GM19397 (cell line): ENCODE data around the gene SLC22A4.

Experiments used
- ATAC-seq: cut with Tn5 transposase; IDR thresholded peaks from one replicate; pipeline ENCODE4 v1.9.1; 2021; ENCODE audit warnings: mild to moderate bottlenecking, moderate library complexity; ENCODE audit not compliant: unreplicated experiment

Gene SLC22A4

GRCh38 chr5:132261881-132262845 lies 32.0 kb upstream of the SLC22A4 start:
- no peak for ATAC-seq

DNA sequence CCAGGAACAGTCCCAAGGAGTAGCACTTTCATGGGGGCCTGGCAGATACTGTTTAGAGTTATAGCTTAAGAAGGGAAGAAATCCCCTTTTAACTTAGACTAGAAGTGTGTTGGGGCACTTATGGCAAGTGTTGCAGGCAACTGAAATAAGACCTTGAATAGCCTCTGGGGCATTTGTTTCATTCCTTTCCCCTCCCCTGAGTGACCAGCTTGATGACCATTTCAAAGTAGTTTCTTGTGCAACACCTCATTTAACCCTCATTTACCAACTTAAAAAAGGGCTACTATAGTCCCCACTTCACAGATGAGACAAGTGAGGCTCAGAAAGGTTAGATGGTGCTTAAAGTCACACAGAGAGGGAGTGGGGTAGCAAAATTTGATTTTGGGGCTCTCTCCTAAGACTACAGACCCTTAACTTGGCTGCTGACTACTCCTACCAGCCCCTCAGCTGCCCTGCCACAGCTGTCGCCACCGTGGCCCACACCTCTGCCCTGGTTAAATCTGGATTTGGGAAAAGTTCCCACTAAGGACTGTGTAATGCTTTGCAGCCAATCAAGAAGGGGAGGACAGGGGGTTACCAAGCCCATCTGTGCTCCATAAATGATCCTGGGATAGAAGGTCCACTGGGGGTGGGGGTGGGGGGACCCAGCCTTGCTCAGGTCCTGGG lies 31.2 kb upstream of the SLC22A4 start:
- no peak for ATAC-seq

- no peak for ATAC-seq
Measured at GRCh38 chr5:132263548-132264261, 30.5 kb upstream of the SLC22A4 start.

DNA sequence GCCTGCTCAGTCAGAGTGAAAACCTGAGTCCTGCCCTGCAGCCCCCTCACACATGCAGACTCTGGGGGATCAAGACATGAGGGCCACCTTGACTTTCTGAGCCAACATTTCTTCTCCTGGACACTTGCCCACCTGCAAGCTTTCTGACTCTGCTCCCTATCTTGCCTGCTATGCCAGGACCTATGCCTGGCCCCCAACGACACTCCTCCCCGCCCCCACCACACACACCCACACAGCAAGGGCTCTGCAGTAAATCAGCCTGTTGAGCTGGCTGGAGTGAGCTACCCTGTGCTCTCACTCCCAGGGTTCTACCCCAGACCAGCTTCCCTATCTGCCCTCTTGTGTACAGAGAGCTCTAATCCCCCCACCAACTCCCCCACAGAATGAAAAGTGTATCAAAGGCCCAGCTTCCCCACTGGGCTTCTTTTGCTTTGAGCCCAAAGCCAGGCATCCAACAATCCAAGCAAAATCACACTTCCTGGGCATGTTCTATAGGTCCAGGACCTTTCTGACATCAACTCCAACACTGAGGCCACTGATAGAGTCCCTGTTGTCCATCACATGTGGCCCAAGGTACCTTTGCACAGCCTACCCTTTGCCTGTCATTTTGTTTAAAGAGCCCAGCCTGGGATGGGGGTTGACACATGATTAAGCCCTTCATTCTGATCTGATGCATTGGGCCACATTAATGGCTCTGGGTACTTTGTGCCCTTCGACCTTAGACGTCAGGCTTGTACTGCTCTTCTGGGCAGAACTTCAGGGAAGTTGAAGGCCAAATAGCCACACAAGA lies 29.5 kb upstream of the SLC22A4 start:
- no peak for ATAC-seq

DNA sequence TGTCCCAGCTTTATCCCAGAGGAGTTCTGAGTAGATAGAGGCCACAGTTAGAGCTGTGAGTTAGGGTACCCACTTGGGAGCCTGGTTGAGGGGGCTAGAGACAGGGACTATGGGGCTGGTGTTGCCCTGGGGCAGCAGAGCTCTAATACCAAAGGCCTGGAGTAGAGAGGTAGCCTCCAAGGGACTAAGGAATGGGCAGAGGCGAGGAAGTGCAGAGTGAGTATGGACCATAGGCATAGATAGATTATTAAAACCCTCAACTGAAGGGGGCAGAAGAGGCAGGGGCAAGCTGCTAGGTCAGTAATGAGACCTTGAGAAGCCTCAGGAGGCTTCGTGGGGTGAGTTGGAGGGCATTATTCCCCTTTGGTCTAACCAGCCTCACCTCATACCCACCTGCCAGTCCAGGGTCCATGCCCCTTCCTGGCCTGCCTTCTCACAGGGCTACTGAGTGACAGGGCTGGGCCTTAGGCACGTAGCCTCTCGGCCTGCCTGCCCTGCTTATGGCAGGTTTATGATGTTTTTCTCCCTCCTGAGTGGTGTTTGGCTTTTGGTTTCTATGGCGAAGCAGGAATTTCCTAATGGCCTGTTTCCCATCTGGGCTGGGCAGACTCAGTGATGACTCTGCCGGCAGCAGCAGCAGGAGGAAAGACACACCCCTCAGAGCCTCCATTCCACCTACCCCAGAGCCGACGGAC lies 28.7 kb upstream of the SLC22A4 start:
- no peak for ATAC-seq

DNA sequence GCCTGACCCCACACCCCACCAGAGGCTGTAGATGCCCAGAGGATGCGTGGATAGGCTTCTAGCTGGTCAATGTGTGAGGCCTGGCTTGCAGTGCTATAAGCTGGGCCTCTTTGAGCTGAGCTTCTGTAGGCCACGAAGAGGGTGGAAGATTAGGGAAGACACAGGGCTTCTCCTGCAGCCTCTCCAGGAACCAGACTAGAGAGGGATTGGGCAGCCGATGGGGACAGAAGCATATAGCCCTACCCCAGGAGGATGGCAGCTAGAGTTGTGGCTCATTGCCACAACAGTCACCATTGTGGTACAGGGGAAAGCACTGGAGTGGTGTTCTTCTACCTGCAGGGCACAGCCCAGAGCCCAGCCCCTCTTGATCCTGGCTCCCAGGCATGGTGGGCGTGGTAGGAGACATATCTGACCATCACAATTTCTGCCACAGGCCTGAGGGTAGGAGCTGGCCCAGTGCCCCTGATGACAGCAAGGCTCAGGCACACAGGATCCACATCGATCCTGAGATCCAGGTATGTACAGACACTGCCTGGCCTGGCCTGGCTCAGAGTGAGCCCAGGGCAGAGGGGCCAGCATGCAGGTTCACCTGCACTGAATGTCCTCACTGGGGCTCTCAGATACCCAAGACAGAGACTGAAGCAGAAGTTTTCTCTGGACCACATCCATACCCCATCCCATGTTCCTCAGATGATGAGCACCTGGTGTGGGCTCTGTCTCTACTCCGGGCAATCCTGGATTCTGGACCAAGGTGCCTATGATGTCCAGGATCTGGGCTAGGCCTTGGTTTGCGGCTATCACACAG lies 28.0 kb upstream of the SLC22A4 start:
- ATAC-seq = no peak

- no peak for ATAC-seq
Measured at GRCh38 chr5:132266836-132267160, 27.4 kb upstream of the SLC22A4 start.

- ATAC-seq = no peak
Measured at GRCh38 chr5:132267166-132267739, 26.9 kb upstream of the SLC22A4 start.

- ATAC-seq = no peak
Measured at GRCh38 chr5:132267931-132268768, 26.0 kb upstream of the SLC22A4 start.

DNA sequence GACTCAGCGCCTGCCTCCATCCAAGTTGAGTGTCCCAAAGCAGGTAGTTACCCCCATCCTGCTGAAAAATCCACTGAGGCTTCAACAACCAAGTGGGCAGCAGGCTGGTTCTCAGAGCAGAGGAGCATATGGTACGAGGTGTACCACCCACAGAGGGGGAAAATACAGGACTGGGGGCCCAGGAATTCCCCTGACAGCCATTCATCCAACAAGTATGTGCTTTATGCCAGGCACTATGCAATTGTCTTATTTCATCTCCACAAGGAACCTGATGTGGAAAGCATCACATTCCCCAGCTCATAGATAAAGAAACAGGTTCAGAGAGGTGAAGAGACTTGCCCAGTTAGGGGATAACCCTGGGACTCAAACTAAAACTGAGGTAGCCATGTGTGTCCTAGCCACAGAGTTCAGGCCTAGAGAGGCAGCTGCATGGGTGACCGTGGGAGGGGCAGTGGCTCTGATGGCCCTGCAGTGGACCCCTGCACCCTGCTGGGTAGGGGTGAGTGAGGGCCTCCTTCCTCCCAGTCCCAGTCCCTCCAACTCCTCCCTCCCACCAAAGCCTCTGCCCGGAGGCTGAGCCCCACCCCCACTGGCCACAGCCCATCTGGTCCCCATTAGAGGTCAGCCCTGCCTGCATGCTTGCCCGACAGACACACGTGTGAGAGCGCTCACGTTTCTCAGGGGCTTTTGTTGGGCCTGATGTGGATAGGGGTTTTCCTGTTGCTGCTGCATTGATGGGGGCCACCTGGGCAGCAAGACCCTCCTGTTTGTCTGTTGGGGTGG lies 25.2 kb upstream of the SLC22A4 start:
- peak; percentile 51 for ATAC-seq

GRCh38 chr5:132269635-132270334 lies 24.4 kb upstream of the SLC22A4 start:
- no peak for ATAC-seq

GRCh38 chr5:132270335-132270665 lies 23.9 kb upstream of the SLC22A4 start:
- no peak for ATAC-seq

DNA sequence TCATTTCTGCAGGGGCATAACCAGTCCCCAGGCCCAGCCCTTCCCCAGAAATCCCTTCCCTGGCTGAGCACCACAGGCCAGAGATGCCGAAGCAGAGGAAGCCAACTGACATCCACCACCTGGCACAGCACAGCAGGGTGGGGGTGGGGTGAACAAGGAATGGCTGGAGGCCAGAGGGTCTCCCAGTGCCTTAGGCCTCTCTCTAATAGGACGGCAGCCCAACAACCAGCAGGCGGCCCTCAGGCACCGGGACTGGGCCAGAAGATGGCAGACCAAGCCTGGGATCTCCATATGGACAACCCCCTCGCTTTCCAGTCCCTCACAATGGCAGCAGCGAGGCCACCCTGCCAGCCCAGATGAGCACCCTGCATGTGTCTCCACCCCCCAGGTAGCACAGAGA lies 23.5 kb upstream of the SLC22A4 start:
- ATAC-seq = no peak

- no peak for ATAC-seq
Measured at GRCh38 chr5:132271251-132272246, 22.6 kb upstream of the SLC22A4 start.

- no peak for ATAC-seq
Measured at GRCh38 chr5:132272311-132273210, 21.6 kb upstream of the SLC22A4 start.
